Amniotic stem cell (primary cell): ENCODE results near the gene DOK7.
"Not testable (repeated sequence)": the region's sequence is repeated elsewhere in the genome, so short reads cannot be mapped to it uniquely, and the experiment has no call there.

Source experiments
- DNase-seq: peaks from one replicate; lab custom pipeline; 2025; lab: John Stamatoyannopoulos, UW

Gene DOK7

DNA sequence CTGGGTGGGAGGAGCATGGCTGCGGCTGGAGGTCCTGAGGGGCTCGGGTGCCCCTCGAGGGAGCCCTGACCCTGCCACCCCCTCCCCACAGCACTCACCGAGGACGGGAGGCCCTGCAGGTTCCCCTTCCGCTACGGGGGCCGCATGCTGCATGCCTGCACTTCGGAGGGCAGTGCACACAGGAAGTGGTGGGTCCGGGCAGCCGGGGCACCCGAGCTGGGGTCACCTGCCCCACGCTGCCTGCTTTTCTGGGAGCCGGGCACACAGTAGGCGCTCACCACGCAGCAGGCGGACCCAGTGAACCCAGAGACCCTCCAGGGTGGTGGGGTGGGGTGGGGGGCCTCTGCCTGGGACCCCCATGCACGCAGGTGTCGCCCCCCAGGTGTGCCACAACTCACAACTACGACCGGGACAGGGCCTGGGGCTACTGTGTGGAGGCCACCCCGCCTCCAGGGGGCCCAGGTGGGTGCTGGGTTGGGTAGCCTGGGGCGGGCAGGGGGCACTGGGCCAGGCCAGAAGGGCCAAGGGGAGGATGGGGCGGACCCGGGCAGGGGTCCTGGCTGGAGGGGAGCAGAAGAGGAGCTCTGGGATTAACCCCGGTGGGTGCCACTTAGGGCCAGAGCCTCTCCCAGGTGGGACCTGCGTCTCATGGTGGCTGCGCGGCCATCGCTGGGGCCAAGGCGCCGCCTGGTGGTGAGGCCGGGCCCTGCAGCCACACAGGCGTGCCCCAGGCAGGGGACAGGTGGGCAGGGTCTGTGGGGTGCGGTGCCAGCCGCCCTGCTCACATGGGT is 20.0 kb upstream of the DOK7 start:
- DNase-seq, result no peak

DNA sequence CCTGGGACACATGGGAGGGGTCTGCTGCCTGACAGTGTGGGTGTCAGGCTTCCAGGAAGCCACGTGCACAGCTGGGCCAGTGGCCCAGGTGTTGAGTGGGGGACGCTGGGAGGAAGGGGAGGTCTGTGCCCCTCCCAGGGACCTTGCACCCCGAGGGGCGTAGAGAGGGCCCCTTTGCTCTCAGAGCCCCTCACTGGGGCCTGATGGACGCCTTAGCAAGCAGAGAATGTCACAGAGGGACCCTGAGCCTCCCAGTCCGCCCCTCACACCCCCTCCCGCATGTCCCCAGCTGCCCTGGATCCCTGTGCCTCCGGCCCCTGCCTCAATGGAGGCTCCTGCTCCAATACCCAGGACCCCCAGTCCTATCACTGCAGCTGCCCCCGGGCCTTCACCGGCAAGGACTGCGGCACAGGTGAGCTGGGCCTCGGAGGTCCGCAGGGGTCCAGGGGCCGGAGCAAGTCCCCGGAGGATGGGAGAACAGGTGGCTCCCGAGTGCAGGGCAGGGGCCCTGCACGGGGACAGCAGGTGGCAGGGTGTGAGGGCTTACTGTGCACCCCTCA is 19.3 kb upstream of the DOK7 start:
- DNase-seq, result no peak

DNA sequence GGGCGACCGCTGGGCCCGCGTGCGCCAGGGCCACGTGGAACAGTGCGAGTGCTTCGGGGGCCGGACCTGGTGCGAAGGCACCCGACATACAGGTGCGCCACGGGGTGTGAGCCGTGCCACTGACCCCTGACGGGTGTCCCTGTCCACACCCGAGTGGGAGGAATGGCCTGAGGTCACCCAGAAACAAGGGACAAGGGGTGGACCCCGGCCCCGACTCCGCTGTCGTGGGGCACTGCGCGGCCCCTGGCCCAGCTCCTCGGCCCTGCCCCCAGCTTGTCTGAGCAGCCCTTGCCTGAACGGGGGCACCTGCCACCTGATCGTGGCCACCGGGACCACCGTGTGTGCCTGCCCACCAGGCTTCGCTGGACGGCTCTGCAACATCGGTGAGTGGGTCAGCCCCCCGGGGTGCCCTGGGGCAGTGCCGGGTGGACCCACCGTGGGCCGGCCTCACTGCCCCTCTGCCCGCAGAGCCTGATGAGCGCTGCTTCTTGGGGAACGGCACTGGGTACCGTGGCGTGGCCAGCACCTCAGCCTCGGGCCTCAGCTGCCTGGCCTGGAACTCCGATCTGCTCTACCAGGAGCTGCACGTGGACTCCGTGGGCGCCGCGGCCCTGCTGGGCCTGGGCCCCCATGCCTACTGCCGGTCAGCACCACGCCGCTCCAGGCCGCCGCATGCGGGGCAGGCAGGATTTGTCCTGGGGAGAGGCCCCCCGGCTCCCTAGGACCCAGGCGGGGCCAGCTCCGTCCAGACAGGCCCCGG is 18.6 kb upstream of the DOK7 start:
- DNase-seq, result no peak

DNA sequence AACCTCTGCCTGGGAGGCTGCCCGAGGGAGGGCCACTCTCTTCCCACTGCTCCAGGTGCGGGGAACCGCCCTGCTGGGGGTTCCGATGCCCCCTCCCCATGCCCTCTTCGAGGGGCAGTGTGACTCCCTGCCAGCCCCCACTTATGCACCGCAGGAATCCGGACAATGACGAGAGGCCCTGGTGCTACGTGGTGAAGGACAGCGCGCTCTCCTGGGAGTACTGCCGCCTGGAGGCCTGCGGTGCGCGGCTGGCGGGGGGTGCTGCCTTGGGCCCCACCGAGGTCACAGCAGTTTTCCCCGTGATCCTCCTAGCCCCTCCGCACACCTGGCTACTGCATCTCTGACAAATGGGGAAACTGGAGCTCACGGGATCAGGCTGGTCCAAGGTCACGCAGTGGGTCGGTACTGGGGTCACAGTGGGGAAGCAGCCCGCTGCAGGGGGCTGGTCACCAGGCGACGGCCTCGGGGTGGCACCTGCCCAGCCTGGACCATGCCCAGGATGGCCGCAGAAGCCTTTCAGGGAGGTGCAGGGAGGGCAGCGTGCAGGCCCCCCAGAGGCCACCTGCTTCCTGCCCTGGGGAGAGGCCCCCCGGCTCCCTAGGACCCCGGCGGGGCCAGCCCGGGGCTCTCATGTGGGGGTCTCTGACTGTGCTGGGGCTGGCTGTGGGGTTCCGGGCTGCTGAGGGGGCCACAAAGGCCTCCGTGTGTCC is 17.8 kb upstream of the DOK7 start:
- no peak for DNase-seq

DNA sequence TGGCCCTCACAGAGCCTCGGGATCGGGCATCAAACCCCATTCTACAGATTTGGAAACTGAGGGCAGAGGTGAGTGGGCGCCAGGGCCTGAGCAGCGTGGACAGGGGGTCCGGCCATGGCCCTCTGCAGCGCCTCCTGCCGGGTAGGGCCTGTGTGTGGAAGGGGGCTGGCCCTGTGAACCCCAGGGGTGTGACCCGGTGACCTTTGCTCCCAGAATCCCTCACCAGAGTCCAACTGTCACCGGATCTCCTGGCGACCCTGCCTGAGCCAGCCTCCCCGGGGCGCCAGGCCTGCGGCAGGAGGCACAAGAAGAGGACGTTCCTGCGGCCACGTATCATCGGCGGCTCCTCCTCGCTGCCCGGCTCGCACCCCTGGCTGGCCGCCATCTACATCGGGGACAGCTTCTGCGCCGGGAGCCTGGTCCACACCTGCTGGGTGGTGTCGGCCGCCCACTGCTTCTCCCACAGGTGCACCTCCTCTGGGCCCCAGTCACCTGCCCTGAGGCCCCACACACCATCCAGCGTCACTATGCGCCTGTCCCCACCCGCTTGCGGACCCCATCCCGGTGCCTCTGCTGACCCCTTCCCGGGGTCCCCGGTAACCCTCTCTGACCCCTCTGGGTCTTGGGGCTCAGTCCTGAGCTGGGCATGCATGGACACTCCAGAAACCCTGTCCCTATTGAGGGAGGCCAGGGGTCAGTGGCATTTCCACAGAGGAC is 17.1 kb upstream of the DOK7 start:
- no peak for DNase-seq

DNA sequence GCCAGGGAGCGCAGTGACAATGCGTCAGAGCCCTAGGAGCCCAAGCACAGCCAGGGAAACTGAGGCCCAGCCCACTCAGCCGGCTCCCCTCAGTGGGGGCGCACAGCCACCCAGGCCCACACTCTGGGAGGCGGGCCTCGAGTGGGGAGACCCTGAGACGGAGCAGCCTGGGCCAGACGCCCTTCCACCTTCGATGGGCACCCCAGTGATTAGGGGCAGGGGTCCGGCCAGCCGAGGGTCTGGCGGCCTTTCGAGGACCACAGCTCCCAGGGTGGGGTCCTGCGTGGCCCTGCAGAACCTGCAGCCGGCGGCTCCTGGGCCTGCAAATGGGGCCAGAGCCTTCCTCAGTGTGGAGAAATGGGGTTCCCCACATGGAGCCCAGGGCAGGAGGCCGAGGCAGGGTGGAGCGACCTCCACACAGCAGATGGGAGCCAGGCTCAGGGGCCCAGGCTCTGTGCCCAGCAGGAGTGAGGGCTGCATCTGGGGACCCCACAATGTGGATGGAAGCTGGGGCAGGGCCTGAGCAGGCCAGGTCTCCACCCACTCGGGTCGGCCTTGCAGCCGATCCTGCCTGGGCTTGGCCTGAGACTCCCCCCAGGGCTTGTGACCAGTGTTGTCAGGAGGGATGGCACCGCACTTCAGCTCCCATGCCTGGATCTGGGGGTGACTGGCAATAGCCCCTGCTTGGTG is 16.3 kb upstream of the DOK7 start:
- DNase-seq, result no peak

DNA sequence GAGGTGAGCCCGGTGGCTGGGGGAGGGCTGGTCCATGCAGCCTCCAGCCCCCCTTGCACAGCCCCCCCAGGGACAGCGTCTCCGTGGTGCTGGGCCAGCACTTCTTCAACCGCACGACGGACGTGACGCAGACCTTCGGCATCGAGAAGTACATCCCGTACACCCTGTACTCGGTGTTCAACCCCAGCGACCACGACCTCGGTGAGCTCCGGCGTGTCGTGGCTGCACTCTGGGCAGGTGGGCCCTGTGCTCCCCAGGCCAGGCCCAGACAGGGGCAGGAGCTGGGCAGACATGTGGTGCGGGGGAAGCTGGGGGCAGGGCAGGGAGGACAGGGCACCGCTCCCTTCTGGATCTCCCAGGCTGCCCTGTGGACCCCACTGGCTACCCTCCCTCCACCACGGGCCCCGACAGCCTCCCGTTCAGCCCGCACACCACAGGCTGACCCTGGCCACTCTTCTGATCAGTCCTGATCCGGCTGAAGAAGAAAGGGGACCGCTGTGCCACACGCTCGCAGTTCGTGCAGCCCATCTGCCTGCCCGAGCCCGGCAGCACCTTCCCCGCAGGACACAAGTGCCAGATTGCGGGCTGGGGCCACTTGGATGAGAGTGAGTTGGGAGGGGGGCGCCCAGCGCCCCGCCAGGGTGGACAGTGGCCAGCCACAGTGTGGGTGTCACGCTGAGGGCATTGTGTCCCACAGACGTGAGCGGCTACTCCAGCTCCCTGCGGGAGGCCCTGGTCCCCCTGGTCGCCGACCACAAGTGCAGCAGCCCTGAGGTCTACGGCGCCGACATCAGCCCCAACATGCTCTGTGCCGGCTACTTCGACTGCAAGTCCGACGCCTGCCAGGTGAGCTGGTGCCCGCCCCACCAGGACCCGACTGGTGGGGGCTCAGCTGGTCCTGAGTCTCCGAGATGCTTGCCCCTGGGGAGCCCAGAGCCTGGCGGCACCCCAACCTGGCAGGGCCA is 15.4 kb upstream of the DOK7 start:
- DNase-seq, result no peak

DNA sequence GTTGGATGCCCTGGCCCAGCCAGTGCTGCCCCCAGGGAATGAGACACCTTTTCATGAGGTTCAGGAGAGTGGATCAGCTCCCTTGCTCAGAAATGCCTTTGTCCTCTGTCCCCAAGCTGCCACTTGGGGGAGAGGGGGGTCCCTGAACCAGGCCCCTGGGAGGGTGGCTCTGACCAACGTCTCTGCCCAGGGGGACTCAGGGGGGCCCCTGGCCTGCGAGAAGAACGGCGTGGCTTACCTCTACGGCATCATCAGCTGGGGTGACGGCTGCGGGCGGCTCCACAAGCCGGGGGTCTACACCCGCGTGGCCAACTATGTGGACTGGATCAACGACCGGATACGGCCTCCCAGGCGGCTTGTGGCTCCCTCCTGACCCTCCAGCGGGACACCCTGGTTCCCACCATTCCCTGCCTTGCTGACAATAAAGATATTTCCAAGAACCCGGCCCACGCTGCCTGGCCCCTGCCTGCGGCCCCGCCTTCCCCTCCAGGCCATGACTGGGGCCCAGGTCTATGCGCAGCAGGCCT is 14.0 kb upstream of the DOK7 start:
- DNase-seq, result no peak

DNA sequence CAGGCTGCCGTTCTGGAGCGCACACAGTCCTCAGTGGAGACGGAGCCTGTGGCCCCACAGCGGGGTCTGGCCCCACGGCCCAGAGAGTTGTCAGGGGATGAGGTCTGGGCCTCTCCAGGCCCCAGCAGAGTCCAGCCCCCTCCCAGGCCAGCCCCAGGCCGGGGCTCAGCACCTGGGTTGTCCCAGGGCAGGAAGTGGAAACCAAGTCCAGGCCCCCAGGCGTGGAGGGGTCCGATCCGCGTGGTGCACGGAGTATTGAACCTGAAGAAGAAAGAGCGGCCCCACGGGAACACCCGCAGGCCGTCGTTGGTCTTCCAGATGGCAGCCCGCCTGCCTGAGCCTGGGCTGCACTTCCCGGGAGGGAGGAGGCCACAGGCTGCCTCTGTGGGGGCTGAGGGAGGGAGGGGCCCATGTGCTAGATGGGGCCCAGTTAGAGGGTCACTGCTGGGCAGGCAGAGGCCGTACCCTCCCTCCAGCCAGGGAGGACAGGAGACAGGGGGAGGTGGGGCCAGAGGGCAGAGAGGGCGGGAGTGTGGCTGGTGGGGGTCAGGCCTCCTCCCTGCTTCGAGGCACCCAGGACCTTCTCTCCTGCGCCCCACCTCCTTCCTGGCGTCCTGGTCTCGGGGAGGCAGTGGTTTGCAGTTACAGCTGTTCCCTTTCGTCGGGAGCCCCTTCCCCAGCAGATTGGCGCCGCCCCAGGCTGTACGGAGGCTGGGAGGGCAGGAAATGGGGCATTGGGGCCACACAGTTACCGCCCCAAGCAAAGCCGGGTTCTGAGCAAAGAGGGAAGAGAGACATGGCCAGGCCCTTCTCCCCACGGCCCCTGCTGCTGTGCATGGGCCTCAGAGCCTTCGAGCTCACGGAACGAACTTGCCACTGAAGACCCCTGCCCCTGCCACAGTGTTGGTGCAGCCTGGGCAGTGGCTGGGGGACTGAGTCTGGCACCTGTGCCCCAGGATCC is 13.3 kb upstream of the DOK7 start:
- DNase-seq, result no peak

DNA sequence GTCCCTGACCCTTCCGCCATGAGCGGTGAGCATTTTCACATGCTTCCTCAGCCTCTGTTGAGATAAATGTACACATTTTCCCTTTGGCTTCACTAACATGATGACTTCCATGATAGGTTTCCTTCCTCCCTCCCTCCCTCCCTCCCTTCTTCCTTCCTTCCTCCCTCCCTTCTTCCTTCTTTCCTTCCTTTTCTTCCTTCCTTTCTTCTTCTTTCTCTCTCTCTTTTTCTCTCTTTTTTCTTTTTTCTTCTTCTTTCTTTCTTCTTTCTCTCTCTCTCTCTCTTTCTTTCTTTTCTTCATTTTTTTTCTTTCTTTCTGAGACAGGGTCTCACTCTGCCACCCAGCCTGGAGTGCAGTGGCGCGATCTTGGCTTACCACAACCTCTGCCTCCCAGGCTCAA is 12.5 kb upstream of the DOK7 start:
- DNase-seq, result no peak

DNA sequence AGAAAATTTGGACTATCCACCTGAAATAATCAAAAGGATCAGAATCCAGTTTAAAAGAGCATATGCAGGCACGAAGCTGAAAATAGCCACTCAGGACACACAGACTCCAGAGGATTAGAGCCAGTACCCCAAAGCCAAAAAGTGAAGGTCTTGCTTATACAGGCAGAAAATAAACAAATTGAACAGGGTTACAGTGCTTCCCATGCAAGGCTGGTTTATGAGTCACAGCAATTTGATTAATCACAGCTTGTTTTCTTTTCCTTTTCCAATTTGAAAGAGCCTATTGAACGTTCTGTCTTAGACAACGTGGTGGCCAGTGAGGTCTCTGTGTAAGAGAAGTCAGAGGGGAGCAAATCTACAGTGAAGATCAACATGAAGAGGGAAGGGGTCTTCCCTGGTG is 11.2 kb upstream of the DOK7 start:
- DNase-seq, result peak; percentile 25

DNA sequence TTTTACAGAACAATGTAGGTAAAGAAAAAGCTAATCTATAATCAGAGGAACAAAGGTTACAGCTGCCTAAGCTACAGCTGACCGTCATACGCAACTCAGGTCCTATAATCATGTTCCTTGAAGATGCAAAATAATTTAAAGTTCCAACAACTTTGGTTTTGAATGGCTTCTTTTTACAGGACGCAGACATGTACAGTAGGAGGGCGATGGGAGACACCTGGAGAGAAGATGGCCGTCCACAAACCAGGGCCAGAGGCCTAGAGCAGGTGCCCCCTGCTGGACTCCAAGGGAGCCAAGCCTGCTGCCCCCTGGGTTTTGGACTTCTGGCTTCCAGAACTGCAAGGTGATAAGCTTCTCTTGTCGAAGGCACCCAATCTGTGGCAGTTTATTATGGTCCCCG is 10.7 kb upstream of the DOK7 start:
- no peak for DNase-seq

DNA sequence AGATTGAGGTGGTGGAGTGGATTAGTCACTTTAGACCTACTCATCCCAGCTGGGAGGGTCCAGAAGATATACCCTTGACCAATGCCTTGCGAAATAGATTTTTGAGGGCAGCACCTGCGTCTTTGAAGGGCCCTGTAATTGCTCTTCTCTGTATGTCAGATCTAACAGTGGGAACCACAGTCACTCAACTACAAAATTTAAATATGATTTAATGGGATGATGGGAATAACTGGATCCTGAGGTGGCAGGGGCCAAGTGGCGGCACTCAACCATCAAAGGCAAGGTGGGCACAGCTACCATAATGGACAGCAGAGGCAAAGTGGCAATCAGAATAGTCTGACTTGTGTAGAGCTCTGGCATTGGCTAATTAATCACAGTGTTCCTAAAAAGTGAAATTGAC is 7.5 kb upstream of the DOK7 start:
- not testable (repeated sequence) for DNase-seq

DNA sequence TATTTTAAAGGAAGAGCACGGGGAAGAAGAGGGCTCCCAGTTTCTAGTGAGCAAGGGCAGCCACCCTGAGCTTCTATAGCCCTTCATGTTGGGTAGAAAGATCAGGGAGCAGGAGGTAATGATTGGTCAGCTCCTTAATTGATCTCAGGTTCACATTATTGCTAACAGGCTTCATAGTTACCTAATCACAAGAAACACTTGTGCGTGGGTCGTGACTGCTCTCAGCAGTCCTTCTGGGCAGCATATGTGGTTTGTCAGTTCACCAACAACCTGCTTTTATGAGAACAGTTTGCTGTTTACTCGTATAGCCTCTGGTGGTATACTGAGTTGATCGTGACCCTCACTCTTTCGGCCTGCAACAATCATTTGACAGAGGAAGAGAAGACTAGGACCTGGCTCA is 4.7 kb upstream of the DOK7 start:
- no peak for DNase-seq

DNA sequence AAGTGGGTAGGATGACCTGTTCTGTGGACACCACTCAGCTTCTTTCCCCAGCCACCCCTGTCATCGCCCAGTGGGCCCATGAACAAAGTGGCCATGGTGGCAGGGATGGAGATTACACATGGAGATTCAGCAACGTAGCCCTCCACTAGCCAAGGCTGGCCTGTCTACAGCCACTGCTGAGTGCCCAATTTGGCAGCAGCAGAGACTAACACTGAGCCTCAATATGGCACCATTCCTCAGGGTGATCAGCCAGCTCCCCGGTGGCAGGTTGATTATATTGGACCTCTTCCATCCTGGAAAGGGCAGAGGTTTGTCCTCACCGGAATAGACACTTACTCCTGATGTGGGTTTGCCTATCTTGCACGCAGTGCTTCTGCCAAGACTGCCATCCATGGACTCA is 4.0 kb upstream of the DOK7 start:
- DNase-seq, result not testable (repeated sequence)

DNA sequence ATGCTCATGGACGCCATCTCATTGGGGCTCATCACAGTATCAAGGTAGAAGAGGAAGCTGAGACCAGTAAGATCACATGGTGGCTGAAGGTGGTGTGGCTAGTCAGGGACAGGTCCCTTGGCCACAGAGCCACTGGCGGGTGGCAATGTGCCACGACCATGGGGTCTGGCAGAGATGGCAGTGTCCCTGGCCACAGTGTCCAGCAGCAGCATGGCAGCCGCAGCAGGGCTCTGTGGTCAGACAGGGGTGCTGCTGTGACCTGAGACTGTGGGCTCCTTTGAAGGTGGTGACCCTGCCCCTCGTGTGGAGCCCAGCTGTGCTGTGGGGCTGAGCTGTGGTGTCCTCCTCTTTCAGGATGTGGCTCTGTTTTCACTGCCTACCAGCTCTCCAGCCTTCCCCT is 2.2 kb upstream of the DOK7 start:
- no peak for DNase-seq

DNA sequence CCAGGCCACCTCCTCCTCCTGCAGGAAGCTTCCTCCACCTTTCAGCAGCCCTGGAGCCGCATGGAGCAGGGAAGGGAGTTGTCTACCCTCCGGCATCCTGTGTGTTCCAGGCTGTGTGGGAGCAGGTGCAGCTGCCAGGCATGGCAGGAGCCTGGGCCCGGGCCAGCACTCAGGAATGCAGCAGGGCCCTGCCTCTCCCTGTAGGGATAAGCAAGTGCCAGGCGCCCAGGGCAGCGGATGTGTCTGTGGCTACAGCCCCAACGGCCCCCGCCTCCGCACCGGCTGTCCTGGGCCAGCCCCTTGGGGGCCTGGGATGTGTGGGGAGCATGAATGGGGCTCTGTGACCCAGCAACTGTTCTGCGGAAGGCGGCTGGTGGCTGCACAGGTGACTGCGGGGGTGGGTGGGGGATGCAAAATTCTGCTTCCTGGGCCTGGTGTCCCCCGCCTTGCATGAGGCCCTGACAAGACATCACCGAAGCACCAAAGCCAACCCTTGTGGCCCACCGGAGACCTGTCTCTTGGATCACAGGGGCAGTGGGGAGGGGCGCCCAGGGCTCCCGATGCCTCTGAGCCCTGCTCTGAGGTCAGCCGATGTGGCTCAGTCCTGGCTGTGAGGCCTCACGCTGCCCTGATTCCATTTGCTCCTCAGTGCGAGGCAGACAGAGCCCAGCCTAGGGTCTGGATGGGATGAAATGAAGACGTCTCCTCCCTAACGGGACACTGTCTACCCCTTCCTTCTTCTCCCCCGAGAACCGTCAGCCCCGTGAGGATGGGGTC is 1.4 kb upstream of the DOK7 start:
- DNase-seq, result no peak

DNA sequence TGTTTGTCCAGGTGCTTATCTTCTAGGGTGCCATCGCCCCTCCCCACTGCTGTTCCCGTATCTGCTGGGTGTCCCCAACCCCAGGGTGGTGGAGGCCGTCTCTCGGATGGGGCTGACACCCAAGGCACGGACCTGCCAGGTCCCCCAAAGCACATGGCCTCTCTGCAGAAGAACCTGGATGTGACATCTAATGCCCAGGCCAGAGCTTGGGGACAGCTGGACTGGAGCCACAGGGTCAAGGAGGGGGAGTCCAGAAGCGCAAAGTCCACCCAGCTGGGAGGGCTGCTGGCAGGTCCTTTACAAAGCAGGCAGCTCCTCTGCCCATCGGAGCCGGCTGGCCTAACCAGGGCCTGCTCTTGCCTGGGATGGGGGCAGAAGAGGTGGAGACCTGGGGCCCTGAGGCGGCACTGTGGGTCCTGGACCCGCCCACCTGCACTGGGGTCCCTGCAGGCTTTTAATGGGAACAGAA is 751 bp upstream of the DOK7 start:
- DNase-seq, result no peak
